OCI-LY1 (cell line): ENCODE measurements around the gene RASGEF1B.

ENCODE experiments used
- EZH2 ChIP-seq: fragments of 200-600 bp; sonication (generic), shearing (Covaris generic); IDR thresholded peaks from 2 replicates; pipeline ENCODE4 v1.8.0; 2017; ENCODE audit warnings: borderline replicate concordance, mixed run types, mild to moderate bottlenecking, antibody characterized with exemption, low read length, moderate library complexity, mixed read lengths
- TF ChIP-seq, protein P1 (sequence below): fragments of 200-600 bp; sonication (generic), shearing (Covaris generic); IDR thresholded peaks from 2 replicates; pipeline ENCODE4 v1.5.1; 2017; ENCODE audit warnings: mild to moderate bottlenecking, antibody characterized with exemption, low read length, moderate library complexity, mixed read lengths

DNA sequence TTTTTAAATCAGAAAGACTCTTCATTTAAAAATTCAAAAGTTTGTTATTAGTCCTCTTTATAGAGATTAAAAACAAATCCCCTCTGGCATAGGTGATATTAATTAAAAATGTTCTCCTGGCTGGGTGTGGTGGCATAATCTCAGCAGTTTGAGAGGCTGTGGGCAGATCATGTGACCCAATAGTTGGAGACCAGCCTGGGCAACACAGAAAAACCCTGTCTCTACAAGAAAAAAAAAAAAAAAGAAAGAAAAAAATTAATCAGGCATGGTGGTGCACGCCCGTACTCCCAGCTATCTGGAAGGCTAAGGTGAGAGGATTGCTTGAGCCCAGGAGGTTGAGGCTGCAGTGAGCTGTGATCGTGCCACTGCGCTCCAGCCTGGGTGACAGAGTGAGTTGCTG is 38.9 kb downstream of the RASGEF1B start:
- TF ChIP-seq, protein P1, sequence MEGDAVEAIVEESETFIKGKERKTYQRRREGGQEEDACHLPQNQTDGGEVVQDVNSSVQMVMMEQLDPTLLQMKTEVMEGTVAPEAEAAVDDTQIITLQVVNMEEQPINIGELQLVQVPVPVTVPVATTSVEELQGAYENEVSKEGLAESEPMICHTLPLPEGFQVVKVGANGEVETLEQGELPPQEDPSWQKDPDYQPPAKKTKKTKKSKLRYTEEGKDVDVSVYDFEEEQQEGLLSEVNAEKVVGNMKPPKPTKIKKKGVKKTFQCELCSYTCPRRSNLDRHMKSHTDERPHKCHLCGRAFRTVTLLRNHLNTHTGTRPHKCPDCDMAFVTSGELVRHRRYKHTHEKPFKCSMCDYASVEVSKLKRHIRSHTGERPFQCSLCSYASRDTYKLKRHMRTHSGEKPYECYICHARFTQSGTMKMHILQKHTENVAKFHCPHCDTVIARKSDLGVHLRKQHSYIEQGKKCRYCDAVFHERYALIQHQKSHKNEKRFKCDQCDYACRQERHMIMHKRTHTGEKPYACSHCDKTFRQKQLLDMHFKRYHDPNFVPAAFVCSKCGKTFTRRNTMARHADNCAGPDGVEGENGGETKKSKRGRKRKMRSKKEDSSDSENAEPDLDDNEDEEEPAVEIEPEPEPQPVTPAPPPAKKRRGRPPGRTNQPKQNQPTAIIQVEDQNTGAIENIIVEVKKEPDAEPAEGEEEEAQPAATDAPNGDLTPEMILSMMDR, result no peak
- TF ChIP-seq EZH2, result no peak
